Neural progenitor cell (in vitro differentiated cells): Measurements from ENCODE around the gene OR6N2.

Experiments used
- EZH2phosphoT487 ChIP-seq: fragments of 200-600 bp; sonication (generic); IDR thresholded peaks from 2 replicates; pipeline ENCODE4 v1.6.1; 2017; ENCODE audit warnings: antibody characterized with exemption
- TF ChIP-seq, protein P1 (sequence below): fragments of 200-600 bp; sonication (generic); IDR thresholded peaks from 2 replicates; pipeline ENCODE4 v1.5.1; 2017; ENCODE audit warnings: antibody characterized with exemption, mild to moderate bottlenecking

GRCh38 chr1:158735848-158736247 is 45.2 kb downstream of the OR6N2 start:
- TF ChIP-seq, protein P1, sequence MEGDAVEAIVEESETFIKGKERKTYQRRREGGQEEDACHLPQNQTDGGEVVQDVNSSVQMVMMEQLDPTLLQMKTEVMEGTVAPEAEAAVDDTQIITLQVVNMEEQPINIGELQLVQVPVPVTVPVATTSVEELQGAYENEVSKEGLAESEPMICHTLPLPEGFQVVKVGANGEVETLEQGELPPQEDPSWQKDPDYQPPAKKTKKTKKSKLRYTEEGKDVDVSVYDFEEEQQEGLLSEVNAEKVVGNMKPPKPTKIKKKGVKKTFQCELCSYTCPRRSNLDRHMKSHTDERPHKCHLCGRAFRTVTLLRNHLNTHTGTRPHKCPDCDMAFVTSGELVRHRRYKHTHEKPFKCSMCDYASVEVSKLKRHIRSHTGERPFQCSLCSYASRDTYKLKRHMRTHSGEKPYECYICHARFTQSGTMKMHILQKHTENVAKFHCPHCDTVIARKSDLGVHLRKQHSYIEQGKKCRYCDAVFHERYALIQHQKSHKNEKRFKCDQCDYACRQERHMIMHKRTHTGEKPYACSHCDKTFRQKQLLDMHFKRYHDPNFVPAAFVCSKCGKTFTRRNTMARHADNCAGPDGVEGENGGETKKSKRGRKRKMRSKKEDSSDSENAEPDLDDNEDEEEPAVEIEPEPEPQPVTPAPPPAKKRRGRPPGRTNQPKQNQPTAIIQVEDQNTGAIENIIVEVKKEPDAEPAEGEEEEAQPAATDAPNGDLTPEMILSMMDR: no peak
- TF ChIP-seq EZH2phosphoT487: no peak
